HG02798 (cell line): ENCODE results near the gene IKZF2.

Experiments
- ATAC-seq: cut with Tn5 transposase; IDR thresholded peaks from one replicate; pipeline ENCODE4 v1.9.1; 2021; ENCODE audit warnings: mild to moderate bottlenecking; ENCODE audit not compliant: unreplicated experiment, poor library complexity

IKZF2 gene

GRCh38 chr2:213151437-213152064 lies at the start of gene IKZF2:
Gene IKZF2, minus strand, starts transcription at chr2:213151612. Its CDS starts 2,983 bp downstream, at chr2:213148629.
- peak; percentile 75 for ATAC-seq

GRCh38 chr2:213199871-213200270 lies 48.5 kb upstream of the IKZF2 start:
- ATAC-seq, result no peak

- ATAC-seq, result no peak
Observed at GRCh38 chr2:213189001-213189899, 37.8 kb upstream of the IKZF2 start.

- ATAC-seq, result no peak
Observed at GRCh38 chr2:213188533-213188867, 37.1 kb upstream of the IKZF2 start.

- no peak for ATAC-seq
Observed at GRCh38 chr2:213187833-213188532, 36.6 kb upstream of the IKZF2 start.

- ATAC-seq, result no peak
Observed at GRCh38 chr2:213187386-213187785, 36.0 kb upstream of the IKZF2 start.

GRCh38 chr2:213185147-213185822 lies 33.9 kb upstream of the IKZF2 start:
- ATAC-seq, result peak; percentile 97

- ATAC-seq, result no peak
Observed at GRCh38 chr2:213181712-213182111, 30.3 kb upstream of the IKZF2 start.

GRCh38 chr2:213177679-213178078 lies 26.3 kb upstream of the IKZF2 start:
- ATAC-seq, result no peak

GRCh38 chr2:213175673-213176247 lies 24.3 kb upstream of the IKZF2 start:
- no peak for ATAC-seq

- ATAC-seq, result no peak
Observed at GRCh38 chr2:213172641-213173040, 21.2 kb upstream of the IKZF2 start.

- no peak for ATAC-seq
Observed at GRCh38 chr2:213171147-213171546, 19.7 kb upstream of the IKZF2 start.

- ATAC-seq, result no peak
Observed at GRCh38 chr2:213167271-213167930, 16.0 kb upstream of the IKZF2 start.

GRCh38 chr2:213166109-213166508 lies 14.7 kb upstream of the IKZF2 start:
- peak; percentile 99 for ATAC-seq

- no peak for ATAC-seq
Observed at GRCh38 chr2:213164263-213164662, 12.9 kb upstream of the IKZF2 start.

GRCh38 chr2:213162516-213163118 lies 11.2 kb upstream of the IKZF2 start:
- ATAC-seq, result no peak

- ATAC-seq, result no peak
Observed at GRCh38 chr2:213161759-213162515, 10.5 kb upstream of the IKZF2 start.

- ATAC-seq, result no peak
Observed at GRCh38 chr2:213159768-213160167, 8.4 kb upstream of the IKZF2 start.

- ATAC-seq, result peak; percentile 91
Observed at GRCh38 chr2:213157242-213157641, 5.8 kb upstream of the IKZF2 start.
